ENCODE data around the gene SUPT4H1.
A peak's percentile ranks its signal among the peaks of the same experiment; 100 is the strongest.
"Not testable (repeated sequence)": the region's sequence is repeated elsewhere in the genome, so short reads cannot be mapped to it uniquely, and the experiment has no call there.

Gene SUPT4H1

GRCh38 chr17:58343131-58343530 lies 8.9 kb downstream of the SUPT4H1 start:
- in situ Hi-C loops (cut with MboI; ENCODE audit: low sequenced_read_pairs, unreplicated experiment): no loop called here
- no peak for DNase-seq (ENCODE audit: low spot score)
- no peak for TF ChIP-seq CTCF (IDR thresholded peaks at IDR 0.05; ENCODE audit: borderline replicate concordance, control extremely low read depth, extremely low read depth, insufficient read depth, missing control alignments)

DNA sequence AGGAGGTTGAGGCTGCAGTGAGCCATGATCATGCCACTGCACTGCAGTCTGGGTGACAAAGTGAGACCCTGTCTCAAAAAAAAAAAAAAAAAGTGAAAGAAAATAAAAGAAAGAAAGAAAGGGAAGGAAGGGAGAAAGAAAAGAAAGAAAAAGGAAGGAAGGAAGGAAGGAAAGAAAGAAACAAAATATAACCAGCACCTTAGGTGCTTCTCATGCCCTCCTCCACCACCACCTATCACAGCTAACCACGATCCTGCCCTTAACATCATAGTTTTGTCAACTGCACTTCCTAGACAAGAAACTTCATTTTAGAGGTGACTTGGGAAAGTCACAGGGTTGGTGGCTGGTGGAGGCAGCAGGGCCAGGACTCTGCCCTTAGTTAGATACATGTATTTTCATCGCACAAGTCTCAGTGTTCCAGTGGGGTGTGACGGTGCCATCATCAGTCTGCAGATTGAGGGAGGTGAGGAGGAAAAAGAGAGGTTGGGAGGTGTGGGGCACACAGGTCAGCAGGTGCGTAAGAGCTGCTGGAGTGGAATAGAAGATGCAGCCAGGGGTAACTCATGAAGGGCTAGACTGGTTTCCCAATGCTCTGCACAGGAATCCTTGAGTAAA lies 10.0 kb downstream of the SUPT4H1 start:
- TF ChIP-seq CTCF (IDR thresholded peaks at IDR 0.05; ENCODE audit: borderline replicate concordance, control extremely low read depth, extremely low read depth, insufficient read depth, missing control alignments): no peak
- in situ Hi-C loops (cut with MboI; ENCODE audit: low sequenced_read_pairs, unreplicated experiment): no loop called here
- no peak for DNase-seq (ENCODE audit: low spot score)

DNA sequence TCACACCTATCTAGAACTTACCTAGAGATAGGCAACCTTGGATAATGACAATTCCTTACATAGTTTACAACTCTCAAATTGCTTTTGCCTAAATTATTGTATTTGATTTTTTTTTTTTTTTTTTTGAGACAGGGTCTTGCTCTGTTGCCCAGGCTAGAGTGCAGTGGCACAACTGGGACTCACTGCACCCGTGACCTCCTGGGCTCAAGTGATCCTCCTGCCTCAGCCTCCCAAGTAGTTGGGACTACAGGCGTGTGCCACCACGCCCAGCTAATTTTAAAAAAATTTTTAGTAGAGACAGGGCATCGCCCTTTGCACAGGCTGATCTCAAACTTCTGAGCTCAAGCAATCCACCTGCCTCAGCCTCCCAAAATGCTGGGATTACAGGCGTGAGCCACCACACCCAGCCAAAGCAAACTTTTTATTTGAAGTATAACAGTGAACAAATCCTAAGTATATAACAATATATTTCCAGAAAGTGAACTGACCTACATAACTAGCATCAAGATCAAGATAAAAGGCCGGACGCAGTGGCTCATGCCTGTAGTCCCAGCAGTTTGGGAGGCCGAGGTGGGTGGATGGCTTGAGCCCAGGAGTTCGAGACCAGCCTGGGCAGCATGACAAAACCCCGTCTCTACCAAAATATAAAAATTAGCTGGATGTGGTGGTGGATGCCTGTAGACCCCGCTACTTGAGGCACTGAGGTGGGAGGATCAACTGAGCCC lies 10.7 kb downstream of the SUPT4H1 start:
- in situ Hi-C loops (cut with MboI; ENCODE audit: low sequenced_read_pairs, unreplicated experiment); DNase-seq (ENCODE audit: low spot score): not testable (repeated sequence)

- TF ChIP-seq CTCF (IDR thresholded peaks at IDR 0.05; ENCODE audit: borderline replicate concordance, control extremely low read depth, extremely low read depth, insufficient read depth, missing control alignments): no peak
- no peak for DNase-seq (ENCODE audit: low spot score)
- in situ Hi-C loops (cut with MboI; ENCODE audit: low sequenced_read_pairs, unreplicated experiment): no loop called here
Measured at GRCh38 chr17:58340405-58340876, 11.6 kb downstream of the SUPT4H1 start.

DNA sequence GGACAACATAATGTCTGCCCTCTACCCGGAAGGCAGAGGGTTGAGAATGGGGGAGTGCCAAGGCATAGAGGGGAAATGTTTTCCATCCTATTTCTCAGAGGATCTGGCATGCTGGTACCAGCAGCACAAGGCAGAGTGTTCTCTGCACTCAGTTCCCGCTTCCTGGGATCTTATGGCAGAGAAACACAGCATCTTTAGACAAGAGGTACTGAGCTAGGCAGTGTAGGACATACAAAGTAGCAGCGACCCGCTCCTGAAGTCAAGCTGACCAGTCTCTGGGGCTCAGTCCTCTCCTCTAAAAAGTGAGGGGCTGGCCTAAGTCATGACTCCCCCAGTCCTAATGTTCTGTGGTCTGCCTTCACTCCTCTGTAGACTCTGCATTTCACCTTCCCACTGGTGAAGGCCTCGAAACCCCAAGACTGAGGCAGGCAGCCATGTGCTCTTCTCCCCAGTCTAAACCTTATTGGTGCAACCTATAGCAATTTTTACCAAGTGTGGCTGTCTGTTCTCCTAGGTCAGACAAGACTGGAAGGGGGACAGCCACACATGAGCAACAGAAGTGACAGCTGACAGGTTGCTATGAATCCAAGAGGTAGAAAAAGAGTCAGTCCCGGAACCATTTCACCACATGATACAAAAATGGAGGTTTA lies 12.1 kb downstream of the SUPT4H1 start:
- TF ChIP-seq CTCF (IDR thresholded peaks at IDR 0.05; ENCODE audit: borderline replicate concordance, control extremely low read depth, extremely low read depth, insufficient read depth, missing control alignments): no peak
- in situ Hi-C loops (cut with MboI; ENCODE audit: low sequenced_read_pairs, unreplicated experiment): no loop called here
- DNase-seq (ENCODE audit: low spot score): no peak

DNA sequence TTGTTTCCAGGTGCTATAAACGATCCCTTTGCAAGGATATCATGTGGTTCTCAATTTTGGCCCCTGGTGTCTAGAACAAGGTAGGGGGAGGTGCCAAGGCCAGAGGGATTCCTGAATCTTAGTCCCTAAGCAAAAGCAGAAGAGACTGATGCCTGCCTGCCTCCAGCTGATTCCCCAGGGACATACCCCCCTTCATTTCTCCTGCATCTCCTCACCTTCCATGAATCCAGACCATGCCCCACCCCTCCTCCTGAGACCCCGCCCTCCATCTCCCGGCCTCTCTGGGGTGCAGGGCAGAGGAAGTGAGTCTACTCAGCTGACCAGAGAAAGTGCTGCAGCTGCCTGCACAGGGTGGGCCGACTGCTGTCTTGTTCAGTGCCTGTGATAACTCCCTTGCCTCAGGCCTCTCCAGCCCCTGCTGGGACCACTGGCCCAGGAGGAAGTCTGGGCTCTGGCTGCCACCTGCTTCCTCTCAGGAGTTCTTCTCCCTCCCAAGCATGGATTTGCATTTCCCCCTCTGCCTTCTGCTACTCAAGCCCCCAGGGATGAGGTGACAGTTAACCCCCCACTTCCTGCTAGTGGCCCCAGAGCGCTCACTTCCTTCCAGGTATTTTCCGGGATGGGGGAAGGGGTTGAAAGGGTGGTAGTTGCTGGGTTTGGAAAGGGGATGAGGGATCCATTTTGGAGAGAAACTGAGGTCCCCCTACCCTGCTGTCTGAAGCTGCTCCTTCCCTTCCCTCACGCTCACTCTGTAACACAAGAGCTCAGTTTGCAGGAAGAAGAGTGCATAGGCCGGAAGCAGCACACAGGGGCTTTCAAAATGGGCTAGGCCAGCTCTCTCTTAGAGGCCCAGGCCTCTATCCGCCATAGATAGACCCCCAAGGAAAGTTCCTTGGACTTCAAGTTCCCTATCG lies 12.9 kb downstream of the SUPT4H1 start:
- in situ Hi-C loops (cut with MboI; ENCODE audit: low sequenced_read_pairs, unreplicated experiment): no loop called here
- peak; percentile 70 for DNase-seq (ENCODE audit: low spot score)

More for the DNA sequence above, 12.9 kb downstream of the SUPT4H1 start:
- no peak for TF ChIP-seq CTCF (IDR thresholded peaks at IDR 0.05; ENCODE audit: borderline replicate concordance, control extremely low read depth, extremely low read depth, insufficient read depth, missing control alignments)
